Osteocyte (in vitro differentiated cells): ENCODE results near the gene AIG1. TPM values are rescaled to one million over a fixed set of nuclear protein-coding genes. Genes with fewer than 3 reads are reported as not detected.

ENCODE experiments used
- DNase-seq: peaks from one replicate; pipeline ENCODE4 v3.0.0; 2021; ENCODE audit warnings: mixed read lengths; ENCODE audit not compliant: unreplicated experiment; ENCODE audit errors: extremely low spot score
- H3K27ac Mint-ChIP-seq: one replicate; pipeline ENCODE4 v1.8.0; 2021; ENCODE audit warnings: mild to moderate bottlenecking, mixed read lengths; ENCODE audit not compliant: unreplicated experiment
- H3K27me3 Mint-ChIP-seq: one replicate; pipeline ENCODE4 v1.8.0; 2021; ENCODE audit warnings: mixed read lengths; ENCODE audit not compliant: unreplicated experiment
- H3K36me3 Mint-ChIP-seq: one replicate; pipeline ENCODE4 v1.8.0; 2021; ENCODE audit warnings: mixed read lengths; ENCODE audit not compliant: unreplicated experiment
- H3K4me1 Mint-ChIP-seq: one replicate; pipeline ENCODE4 v1.8.0; 2021; ENCODE audit warnings: mixed read lengths; ENCODE audit not compliant: unreplicated experiment
- H3K4me3 Mint-ChIP-seq: one replicate; pipeline ENCODE4 v1.8.0; 2021; ENCODE audit warnings: mild to moderate bottlenecking, moderate library complexity, mixed read lengths; ENCODE audit not compliant: unreplicated experiment
- H3K9me3 Mint-ChIP-seq: one replicate; pipeline ENCODE4 v1.8.0; 2021; ENCODE audit warnings: mixed read lengths; ENCODE audit not compliant: unreplicated experiment
- CTCF ChIP-seq: fragments of 200-600 bp; sonication (generic); IDR thresholded peaks from 2 replicates; pipeline ENCODE4 v1.5.0; 2021; ENCODE audit warnings: antibody characterized with exemption, mild to moderate bottlenecking, moderate library complexity
- total RNA-seq: library from RNA; stranded (reverse); gene quantifications from 2 replicates; pipeline ENCODE4 v1.2.1, GENCODE V29; 2021

Gene AIG1
- total RNA-seq, 1 donor from 2014 or later, result 40.5 TPM

GRCh38 chr6:143127941-143128680 lies 67.4 kb downstream of the AIG1 start:
- no peak for DNase-seq
- Mint-ChIP-seq H3K4me1 (peaks cover 46% of the 10 kb centered on the region), H3K4me3 (no peak overlapping the region), H3K36me3 (peaks cover 17% of the 10 kb centered on the region), H3K27me3 (no peaks in the 10 kb centered on the region), H3K27ac (peak overlapping the region; percentile 76), H3K9me3 (peaks cover 14% of the 10 kb centered on the region)
- TF ChIP-seq CTCF, result no peak

GRCh38 chr6:143128681-143129015 lies 68.0 kb downstream of the AIG1 start:
- no peak for DNase-seq
- peaks cover 18% of the 10 kb centered on the region for H3K36me3 Mint-ChIP-seq
- peaks cover 19% of the 10 kb centered on the region for H3K9me3 Mint-ChIP-seq
- peak overlapping the region; percentile 76 for H3K27ac Mint-ChIP-seq
- TF ChIP-seq CTCF, result no peak
- no peak overlapping the region for H3K4me3 Mint-ChIP-seq
- H3K27me3 Mint-ChIP-seq, result no peaks in the 10 kb centered on the region
- H3K4me1 Mint-ChIP-seq, result peaks cover 46% of the 10 kb centered on the region

- no peak overlapping the region for H3K4me3 Mint-ChIP-seq
- H3K9me3 Mint-ChIP-seq, result peaks cover 20% of the 10 kb centered on the region
- TF ChIP-seq CTCF, result no peak
- peaks cover 39% of the 10 kb centered on the region for H3K4me1 Mint-ChIP-seq
- H3K27me3 Mint-ChIP-seq, result no peaks in the 10 kb centered on the region
- no peak overlapping the region for H3K27ac Mint-ChIP-seq
- no peak for DNase-seq
- peaks cover 18% of the 10 kb centered on the region for H3K36me3 Mint-ChIP-seq
Observed at GRCh38 chr6:143130928-143131327, 70.2 kb downstream of the AIG1 start.

- H3K4me3 Mint-ChIP-seq, result no peak overlapping the region
- H3K9me3 Mint-ChIP-seq, result peaks cover 20% of the 10 kb centered on the region
- peak overlapping the region; percentile 37 for H3K27ac Mint-ChIP-seq
- no peak for TF ChIP-seq CTCF
- H3K27me3 Mint-ChIP-seq, result no peaks in the 10 kb centered on the region
- H3K36me3 Mint-ChIP-seq, result peaks cover 26% of the 10 kb centered on the region
- DNase-seq, result no peak
- H3K4me1 Mint-ChIP-seq, result peaks cover 32% of the 10 kb centered on the region
Observed at GRCh38 chr6:143135325-143135724, 74.6 kb downstream of the AIG1 start.

GRCh38 chr6:143135797-143136561 lies 75.3 kb downstream of the AIG1 start:
- no peak overlapping the region for H3K4me3 Mint-ChIP-seq
- TF ChIP-seq CTCF, result no peak
- DNase-seq, result no peak
- H3K9me3 Mint-ChIP-seq, result peaks cover 20% of the 10 kb centered on the region
- H3K36me3 Mint-ChIP-seq, result peaks cover 26% of the 10 kb centered on the region
- peaks cover 32% of the 10 kb centered on the region for H3K4me1 Mint-ChIP-seq
- peak overlapping the region; percentile 37 for H3K27ac Mint-ChIP-seq
- no peaks in the 10 kb centered on the region for H3K27me3 Mint-ChIP-seq
